Stimulated activated CD4-positive, alpha-beta T cell treated with anti-CD3 and anti-CD28 coated beads, Interleukin-1b, Interleukin-23, amount 100 ng/mL, for 24 hours (primary cell): ENCODE results near the gene PCDHB9.
"Not testable (repeated sequence)": the region's sequence is repeated elsewhere in the genome, so short reads cannot be mapped to it uniquely, and the experiment has no call there.

ENCODE experiments used
- DNase-seq, 4 experiments: peaks; one replicate each; pipeline ENCODE4 v3.0.0-alpha.2; 2020; ENCODE audit warnings: low read depth in 4 of 4, low spot score in 1 of 4

The PCDHB9 gene

DNA sequence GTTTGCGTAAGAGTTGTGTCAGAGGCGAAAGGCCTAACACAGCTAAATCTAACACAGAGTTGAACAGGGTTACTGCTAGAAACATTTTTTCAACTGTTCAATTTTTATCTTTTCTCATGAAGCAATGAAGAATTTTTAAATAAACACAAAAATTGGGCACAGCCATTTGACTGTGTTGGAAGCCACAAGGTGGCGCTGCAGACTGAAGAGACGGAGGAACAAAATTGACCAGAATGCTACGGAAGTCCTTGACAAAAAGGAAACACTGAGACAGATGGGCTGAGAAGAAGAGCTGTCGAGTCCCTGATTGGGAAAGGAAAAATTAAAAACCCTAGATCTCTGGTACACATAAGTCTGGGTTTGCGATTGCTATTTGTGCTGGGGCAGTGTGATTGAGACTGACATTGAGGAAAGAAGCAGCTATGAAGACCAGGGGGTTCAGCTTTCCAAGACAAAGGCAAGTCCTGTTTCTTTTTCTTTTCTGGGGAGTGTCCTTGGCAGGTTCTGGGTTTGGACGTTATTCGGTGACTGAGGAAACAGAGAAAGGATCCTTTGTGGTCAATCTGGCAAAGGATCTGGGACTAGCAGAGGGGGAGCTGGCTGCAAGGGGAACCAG lies at the start of gene PCDHB9:
Gene PCDHB9, plus strand, starts transcription at position 265 of the 616 bp plus-strand sequence. Its CDS starts 158 bp downstream, at position 423.
- no peak for DNase-seq

- DNase-seq: not testable (repeated sequence)
Measured at GRCh38 chr5:141137346-141137745, 49.6 kb upstream of the PCDHB9 start.

DNA sequence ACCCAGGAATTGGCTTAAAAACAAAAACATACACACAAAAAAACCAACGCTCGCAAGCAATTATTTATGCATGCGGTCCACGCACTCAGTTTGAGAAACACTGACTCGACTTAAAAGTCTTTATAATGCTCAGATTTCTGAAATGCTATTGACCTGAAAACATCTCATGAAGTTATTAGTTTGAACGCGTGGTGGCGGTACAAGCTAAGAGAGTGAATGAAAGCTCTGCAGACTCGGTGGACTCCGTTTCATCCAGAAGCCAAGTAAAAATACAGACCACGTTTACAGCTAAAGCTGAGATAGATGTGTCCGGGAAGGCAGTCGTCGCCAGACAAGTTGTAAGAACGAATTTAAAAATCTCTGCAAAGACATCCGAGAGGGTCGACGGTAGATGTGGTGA lies 37.1 kb upstream of the PCDHB9 start, which contains the start of gene PCDHB6:
Gene PCDHB6, plus strand, starts transcription at position 246 of the 400 bp plus-strand sequence. CDS start 201 bp downstream, outside the sequence.
- no peak for DNase-seq

GRCh38 chr5:141150224-141150992 lies 36.6 kb upstream of the PCDHB9 start:
- no peak for DNase-seq

DNA sequence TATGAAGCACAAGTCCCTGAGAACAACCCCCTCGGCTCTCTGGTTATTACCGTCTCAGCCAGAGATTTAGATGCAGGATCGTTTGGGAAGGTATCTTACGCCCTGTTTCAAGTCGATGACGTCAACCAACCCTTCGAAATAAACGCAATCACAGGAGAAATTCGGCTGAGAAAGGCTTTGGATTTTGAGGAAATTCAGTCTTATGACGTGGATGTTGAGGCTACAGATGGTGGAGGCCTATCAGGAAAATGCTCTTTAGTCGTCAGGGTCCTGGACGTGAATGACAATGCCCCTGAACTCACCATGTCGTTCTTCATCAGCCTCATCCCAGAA lies 36.0 kb upstream of the PCDHB9 start:
- no peak for DNase-seq

GRCh38 chr5:141151632-141152031 lies 35.3 kb upstream of the PCDHB9 start:
- DNase-seq: not testable (repeated sequence)

DNA sequence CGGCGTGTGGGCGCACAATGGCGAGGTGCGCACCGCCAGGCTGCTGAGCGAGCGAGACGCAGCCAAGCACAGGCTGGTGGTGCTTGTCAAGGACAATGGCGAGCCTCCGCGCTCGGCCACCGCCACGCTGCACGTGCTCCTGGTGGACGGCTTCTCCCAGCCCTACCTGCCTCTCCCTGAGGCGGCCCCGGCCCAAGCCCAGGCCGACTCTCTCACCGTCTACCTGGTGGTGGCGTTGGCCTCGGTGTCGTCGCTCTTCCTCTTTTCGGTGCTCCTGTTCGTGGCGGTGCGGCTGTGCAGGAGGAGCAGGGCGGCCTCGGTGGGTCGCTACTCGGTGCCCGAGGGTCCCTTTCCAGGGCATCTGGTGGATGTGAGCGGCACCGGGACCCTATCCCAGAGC lies 34.9 kb upstream of the PCDHB9 start:
- not testable (repeated sequence) for DNase-seq

DNA sequence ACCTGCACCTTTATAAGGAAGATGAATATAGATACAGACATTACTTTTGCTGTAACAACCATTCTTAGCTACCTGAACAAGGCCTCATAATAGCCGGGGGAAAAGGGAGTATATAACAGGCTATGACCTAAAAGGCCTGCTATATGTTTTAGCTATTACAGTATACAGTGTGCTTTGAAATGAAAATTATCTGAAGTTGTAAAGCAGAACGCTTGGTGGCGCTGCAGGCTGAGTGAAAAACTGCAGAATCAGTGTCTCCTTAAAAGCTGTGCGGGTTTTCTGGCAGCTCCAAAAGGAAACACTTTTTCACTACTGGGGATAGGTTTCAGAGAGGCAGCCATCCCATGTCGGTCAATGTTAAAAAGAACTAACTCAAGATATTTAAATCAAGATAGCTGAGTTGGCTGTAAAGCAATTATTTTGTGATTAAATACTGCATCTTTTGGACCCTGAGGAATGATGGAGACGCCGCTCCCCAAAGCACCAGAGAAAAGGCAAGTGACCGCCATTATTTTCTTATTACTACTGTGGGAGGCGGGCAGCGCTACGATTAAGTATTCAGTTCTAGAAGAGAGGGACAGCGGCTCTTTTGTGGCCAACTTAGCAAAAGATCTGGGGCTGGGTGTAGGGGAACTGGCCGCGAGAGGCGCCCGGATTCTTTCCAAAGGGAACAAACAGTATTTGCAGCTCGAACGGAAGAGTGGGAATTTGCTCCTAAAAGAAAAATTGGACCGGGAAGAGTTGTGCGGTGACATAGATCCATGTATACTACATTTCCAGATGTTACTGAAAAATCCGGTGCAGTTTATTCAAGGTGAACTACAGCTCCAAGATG lies 31.2 kb upstream of the PCDHB9 start:
- no peak for DNase-seq

- DNase-seq: not testable (repeated sequence)
Measured at GRCh38 chr5:141157356-141157755, 29.6 kb upstream of the PCDHB9 start.

DNA sequence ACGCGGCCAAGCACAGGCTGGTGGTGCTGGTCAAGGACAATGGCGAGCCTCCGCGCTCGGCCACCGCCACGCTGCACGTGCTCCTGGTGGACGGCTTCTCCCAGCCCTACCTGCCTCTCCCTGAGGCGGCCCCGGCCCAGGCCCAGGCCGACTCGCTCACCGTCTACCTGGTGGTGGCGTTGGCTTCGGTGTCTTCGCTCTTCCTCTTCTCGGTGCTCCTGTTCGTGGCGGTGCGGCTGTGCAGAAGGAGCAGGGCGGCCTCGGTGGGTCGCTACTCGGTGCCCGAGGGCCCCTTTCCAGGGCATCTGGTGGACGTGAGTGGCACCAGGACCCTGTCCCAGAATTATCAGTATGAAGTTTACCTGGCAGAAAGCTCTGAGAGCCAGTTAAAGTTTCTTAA lies 29.1 kb upstream of the PCDHB9 start:
- DNase-seq: not testable (repeated sequence)

- no peak for DNase-seq
Measured at GRCh38 chr5:141172381-141173204, 14.4 kb upstream of the PCDHB9 start, which contains the start of gene PCDHB7. PCDHB7 (plus strand) TSS chr5:141172644; CDS start chr5:141172836, 192 bp downstream.

DNA sequence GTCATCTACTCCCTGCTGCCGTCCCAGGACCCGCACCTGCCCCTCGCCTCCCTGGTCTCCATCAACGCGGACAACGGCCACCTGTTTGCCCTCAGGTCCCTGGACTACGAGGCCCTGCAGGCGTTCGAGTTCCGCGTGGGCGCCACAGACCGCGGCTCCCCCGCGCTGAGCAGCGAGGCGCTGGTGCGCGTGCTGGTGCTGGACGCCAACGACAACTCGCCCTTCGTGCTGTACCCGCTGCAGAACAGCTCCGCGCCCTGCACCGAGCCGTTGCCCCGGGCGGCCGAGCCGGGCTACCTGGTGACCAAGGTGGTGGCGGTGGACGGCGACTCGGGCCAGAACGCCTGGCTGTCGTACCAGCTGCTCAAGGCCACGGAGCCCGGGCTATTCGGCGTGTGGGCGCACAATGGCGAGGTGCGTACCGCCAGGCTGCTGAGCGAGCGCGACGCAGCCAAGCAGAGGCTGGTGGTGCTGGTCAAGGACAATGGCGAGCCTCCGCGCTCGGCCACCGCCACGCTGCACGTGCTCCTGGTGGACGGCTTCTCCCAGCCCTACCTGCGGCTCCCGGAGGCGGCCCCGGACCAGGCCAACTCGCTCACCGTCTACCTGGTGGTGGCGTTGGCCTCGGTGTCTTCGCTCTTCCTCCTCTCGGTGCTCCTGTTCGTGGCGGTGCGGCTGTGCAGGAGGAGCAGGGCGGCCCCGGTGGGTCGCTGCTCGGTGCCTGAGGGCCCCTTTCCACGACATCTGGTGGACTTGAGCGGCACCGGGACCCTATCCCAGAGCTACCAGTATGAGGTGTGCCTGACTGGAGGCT lies 12.5 kb upstream of the PCDHB9 start:
- DNase-seq: not testable (repeated sequence)

DNA sequence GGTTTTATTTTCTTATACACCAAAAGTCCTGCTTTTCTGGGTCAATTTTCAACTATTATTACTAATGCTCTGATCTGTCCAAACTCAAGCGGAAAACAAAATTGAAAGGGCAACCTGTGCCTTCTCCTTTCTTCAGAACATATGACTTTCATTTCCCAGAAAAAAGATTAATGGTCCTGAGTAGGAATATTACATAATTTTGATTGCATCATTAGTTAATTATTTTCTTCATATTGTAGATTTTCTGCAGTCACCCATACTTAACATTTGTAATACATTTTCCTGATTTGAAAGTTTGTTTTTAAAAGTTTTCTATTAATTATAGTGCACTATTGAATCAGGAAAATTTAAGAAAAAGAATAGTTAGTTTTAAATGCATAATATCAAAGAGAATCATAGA lies 11.0 kb upstream of the PCDHB9 start:
- DNase-seq: no peak

GRCh38 chr5:141177577-141178191 lies 9.3 kb upstream of the PCDHB9 start, which contains the start of gene PCDHB8:
PCDHB8 (plus strand) TSS chr5:141177790; CDS start chr5:141178035, 245 bp downstream.
- not testable (repeated sequence) for DNase-seq

DNA sequence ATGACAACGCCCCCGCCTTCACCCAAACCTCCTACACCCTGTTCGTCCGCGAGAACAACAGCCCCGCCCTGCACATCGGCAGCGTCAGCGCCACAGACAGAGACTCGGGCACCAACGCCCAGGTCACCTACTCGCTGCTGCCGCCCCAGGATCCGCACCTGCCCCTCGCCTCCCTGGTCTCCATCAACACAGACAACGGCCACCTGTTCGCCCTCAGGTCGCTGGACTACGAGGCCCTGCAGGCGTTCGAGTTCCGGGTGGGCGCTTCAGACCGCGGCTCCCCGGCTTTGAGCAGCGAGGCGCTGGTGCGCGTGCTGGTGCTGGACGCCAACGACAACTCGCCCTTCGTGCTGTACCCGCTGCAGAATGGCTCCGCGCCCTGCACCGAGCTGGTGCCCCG lies 7.6 kb upstream of the PCDHB9 start:
- DNase-seq: not testable (repeated sequence)

- not testable (repeated sequence) for DNase-seq
Measured at GRCh38 chr5:141179876-141180275, 7.1 kb upstream of the PCDHB9 start.

- no peak for DNase-seq
Measured at GRCh38 chr5:141180313-141180712, 6.6 kb upstream of the PCDHB9 start.

GRCh38 chr5:141182248-141182647 lies 4.7 kb upstream of the PCDHB9 start, which contains the start of gene PCDHB16:
PCDHB16 (plus strand) TSS chr5:141182387; CDS start chr5:141182560, 173 bp downstream.
- no peak for DNase-seq
